NOMO-1 treated with DMSO at 0.1 percent for 48 hours (cell line): ENCODE data around the gene CENPX.

Source experiments
- DNase-seq: peaks from one replicate; lab custom pipeline; 2025; ENCODE audit not compliant: unreplicated experiment; lab: John Stamatoyannopoulos, UW

The CENPX gene

GRCh38 chr17:82055023-82055964 lies 32.6 kb upstream of the CENPX start:
- DNase-seq: no peak

- no peak for DNase-seq
Observed at GRCh38 chr17:82054351-82055022, 31.8 kb upstream of the CENPX start.

DNA sequence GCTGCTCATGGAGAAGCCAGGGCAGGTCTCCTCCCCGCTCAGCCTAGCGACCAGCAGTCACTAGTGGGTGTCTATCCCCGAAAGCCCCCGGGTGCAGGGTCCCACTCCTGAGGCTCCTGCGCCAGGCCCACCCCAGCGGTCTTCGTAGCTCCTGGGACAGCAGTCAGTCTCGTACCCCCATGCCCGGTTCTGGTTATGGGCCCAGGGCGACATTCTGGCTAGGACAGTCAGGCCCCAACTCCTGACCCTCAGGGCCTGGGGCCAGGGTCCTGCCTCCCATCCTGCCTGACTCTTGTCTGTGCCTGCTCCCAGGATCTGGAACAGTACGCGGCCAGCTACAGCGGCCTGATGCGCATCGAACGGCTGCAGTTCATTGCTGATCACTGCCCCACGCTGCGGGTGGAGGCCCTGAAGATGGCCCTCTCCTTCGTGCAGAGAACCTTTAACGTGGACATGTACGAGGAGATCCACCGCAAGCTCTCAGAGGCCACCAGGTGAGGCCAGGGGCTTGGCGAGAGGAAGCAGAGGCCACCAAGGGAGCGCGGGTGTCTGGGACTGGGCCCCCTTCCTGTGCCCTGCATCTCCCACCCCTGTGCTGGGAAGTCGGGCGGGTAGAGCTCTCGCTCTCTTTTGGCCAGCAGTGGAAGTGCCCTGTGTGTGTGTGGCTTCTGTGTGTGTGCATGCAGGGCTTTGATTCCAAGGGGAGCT lies 31.0 kb upstream of the CENPX start:
- DNase-seq: no peak

DNA sequence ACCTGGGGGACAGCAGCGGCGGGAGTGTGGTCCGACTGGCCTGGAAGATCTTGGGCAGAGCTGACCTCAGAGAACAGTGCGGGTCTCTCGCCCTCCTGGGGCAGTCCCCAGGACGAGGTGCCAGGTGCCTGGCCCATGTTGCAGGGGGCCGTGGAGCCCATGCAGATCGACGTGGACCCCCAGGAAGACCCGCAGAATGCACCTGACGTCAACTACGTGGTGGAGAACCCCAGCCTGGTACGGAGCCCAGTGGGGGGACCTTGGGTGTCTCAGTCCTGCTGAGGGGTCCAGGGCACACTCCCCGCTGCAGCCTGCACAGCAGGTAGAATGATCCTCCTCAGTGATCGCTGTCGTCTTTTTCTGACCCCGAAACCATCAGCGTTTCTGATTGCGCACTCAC lies 30.5 kb upstream of the CENPX start:
- no peak for DNase-seq

DNA sequence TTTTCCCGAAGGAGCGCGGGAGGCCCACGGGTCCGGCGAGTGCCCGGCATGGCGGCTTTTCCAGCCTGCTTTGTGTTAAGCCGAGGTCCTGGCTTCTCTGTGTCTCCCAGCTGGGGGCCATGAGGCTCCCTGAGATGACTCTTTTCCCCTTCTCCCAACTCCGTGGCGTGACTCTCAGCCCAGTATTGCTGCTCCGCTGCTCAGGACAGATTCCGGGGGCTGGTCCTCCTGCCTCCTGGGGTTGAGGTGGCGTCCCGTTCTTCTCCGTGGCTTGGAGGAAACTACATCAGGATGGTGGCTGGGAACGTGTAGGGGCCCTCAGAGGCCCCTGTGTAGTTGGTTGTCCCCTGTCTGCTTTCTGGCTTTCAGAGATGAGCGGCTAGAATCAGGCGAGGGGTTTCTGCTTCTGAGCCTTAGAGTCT lies 30.0 kb upstream of the CENPX start:
- DNase-seq: no peak

- no peak for DNase-seq
Observed at GRCh38 chr17:82051776-82052637, 29.3 kb upstream of the CENPX start, which contains the start of the genes GPS1 and RFNG. TSS of gene GPS1 (plus strand) at chr17:82051898. CDS start at chr17:82051932, 34 bp downstream. TSS of gene RFNG (minus strand) at chr17:82051811. CDS start at chr17:82051766, 45 bp downstream.

DNA sequence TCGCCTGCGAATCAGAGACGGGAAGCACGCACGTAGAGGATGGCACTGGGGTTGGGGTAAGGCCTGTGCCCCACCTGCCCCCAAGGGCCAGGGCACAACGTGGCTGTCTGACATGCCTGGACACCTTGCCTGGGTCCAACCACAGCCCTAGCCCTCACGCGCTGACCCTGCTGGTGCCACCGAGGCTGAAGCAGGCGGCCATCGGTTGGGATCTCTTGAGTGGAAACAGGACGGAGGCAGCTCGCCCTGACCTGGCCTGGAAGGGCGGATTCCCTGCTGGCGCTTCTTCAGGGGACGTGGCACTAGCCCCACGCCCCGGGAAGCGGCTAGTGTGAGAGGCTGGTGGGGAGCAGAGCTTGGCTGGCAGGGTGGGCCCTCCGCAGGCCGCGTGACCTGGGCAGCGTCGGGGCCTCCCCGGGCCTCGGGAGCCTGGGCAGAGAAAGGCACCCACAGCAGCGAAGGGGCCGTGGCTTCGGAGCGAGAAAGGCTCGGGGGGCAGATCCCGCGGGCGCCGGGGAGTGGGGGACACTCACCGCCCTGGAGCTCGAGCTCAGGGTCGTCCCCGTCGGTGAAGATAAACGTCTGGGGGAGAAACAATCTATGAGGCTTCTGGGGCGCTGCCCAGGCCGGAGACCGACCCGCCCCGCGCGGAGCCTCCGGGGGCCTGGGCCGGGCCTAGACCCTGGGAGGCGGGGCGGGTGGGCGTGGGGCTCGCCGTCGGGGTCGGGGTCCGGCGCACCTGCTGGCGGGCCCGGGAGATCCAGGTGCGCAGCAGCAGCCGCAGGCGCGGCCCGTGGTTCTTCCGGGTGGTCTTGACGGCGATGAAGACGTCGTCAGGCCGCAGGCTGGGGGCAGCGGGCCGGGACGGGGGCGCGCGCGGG lies 28.3 kb upstream of the CENPX start:
- no peak for DNase-seq

DNA sequence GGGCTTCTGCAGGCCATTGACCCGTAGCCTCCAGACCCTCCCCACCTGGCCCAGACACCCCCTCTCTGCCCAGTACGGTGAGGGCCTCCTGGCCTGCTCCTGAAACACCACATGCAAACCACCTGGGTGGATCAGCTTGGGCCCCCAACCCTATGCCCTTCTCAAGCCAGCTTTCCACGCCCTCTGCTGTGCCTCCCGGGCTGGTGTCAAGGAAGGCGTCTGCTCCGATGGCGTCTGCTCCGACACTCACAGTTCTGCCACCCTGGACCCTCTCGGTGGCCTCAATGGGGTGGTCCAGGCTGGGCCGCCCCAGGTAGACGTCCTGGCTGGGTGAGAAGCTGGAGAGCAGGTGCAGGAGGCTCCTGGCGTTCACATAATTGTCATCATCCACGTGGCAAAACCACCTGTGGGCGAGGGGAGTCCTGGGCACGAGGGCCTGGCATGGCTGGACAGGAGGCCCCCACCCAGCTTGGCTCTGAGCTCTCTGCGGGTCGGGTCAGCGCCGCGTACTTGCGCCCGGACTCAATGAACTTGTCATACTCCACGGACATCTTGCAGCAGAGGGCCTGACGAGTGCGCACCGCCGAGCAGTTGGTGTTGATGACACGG lies 27.6 kb upstream of the CENPX start:
- no peak for DNase-seq

DNA sequence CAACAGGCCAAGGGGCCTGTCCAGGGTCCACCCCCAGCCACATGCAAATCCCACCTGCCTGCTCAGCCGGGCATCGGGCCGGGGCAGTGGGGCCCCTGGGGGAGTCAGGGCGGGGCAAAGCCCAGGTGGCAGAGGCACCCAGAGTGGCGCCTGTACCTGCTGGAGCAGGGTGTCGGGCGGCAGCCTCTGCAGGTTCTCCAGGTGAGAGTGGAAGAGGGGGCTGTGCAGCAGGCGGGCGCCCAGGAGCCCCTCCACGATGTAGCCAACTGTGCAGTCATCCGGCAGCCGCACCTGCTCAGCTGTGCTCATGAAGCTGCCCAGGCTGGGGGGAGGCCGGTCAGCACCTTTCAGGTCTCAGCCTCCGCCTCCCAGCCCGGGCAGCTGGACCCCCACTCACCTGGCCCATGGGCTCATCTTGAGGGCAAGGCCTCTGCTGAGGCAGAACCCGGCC lies 26.9 kb upstream of the CENPX start:
- no peak for DNase-seq

DNA sequence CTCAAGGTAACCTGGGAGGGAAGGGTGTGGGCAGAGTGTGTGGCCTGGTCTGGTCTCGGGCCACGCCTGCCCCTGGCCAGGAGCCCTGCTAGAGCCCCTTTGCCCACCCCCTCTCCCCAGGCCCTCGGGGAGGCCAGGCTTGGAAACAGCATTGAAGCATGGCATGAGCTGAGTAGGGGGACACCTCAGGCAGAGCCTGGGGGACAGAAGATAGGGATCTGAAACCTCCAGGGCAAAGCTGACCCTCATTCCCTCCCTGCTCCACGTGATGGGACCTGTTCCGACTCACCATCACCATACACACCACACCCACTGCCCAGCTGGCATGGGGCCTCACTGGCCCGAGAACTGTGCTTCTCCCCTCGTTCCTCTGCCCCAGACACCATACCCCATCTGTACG lies 26.4 kb upstream of the CENPX start:
- DNase-seq: no peak

GRCh38 chr17:82048571-82048971 lies 25.9 kb upstream of the CENPX start:
- DNase-seq: no peak

DNA sequence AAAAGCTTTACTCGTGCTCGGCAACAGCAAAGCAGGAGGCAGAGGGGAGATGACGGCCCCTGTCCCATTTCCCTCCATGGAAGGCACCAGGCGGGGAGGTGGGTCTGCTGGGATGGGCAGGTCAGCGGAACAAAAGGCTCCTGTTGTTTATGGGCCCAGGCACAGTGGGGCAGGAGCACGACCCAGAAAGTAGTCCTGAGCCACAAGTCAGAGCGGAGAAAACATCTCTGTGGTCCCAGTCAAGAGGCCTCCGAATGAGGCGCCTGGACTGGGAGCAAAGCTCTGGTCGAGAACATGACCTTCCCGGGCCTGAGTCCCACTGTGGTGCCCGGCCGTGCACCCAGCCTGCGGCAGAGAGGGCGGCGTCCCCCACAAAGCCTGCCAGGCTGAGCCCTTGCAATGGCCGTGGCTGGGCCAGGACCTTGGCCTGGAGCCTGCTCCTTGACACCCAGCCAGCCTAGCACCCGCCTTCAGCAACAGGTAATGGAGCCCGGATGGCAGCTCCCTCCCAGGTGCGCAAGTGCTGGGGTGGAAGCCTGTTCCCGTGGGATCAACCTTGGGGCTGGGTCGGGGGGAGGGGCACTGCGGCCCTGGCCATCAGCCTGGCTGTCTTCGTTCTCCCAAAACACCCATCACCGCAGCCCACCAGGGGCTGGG lies 25.4 kb upstream of the CENPX start:
- DNase-seq: no peak

GRCh38 chr17:82047379-82047778 lies 24.7 kb upstream of the CENPX start:
- DNase-seq: no peak

GRCh38 chr17:82046903-82047302 lies 24.2 kb upstream of the CENPX start:
- no peak for DNase-seq

- no peak for DNase-seq
Observed at GRCh38 chr17:82045936-82046484, 23.3 kb upstream of the CENPX start.

- DNase-seq: no peak
Observed at GRCh38 chr17:82043507-82043906, 20.8 kb upstream of the CENPX start.

GRCh38 chr17:82042649-82043048 lies 20.0 kb upstream of the CENPX start:
- no peak for DNase-seq

DNA sequence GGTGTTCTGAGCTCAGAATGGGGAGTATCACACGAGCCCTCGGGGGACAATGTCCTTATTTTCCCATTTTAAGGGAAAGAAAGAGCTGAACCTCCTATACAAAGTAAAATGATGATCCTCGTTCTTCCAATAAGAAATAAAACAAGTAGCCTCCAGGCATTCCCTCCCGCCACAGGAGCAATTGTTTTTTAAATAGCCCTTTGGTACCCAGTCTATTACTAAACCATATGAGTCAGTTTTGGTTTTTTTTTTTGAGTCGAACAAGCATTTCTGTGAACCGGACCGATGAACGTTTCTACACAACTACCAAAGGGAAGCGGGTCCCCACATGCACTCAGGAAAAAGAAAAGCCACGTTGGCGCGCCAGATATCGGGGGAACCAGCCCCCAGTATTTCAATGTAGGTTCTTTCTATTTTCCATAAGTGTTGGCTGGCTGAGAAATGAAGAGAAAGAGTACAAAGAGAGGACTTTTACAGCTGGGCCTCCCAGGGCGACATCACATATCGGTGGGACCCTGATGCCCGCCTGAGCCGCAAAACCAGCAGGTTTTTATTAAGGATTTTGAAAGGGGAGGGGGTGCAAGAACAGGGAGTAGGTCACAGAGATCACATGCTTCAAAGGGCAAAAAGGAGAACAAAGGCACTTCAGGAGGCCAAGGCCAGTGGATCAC lies 18.6 kb upstream of the CENPX start:
- peak; percentile 10 for DNase-seq
